Colonic mucosa (tissue), 4 donors: ENCODE data around the gene KRT35. TPM values are rescaled to one million over a fixed set of nuclear protein-coding genes. Genes with fewer than 3 reads are reported as not detected.

ENCODE experiments used
- DNase-seq: peaks from one replicate; pipeline ENCODE4 v3.0.0-alpha.2; 2020
- H3K27ac ChIP-seq: fragments of 200-600 bp; one replicate; pipeline ENCODE4 v1.8.0; 2021
- H3K27me3 ChIP-seq: fragments of 200-600 bp; one replicate; pipeline ENCODE4 v1.8.0; 2021
- H3K36me3 ChIP-seq: fragments of 200-600 bp; one replicate; pipeline ENCODE4 v1.8.0; 2021
- H3K4me1 ChIP-seq: fragments of 200-600 bp; one replicate; pipeline ENCODE4 v1.8.0; 2021; ENCODE audit warnings: mild to moderate bottlenecking
- H3K4me3 ChIP-seq: fragments of 200-600 bp; one replicate; pipeline ENCODE4 v1.8.0; 2021
- H3K9ac ChIP-seq, 2 donors: one replicate each; pipeline ENCODE4 v1.7.0; 2013; ENCODE audit warnings: control low read depth in 2 of 2, low read depth in 2 of 2, low read length in 2 of 2
- H3K9me3 ChIP-seq: fragments of 200-600 bp; one replicate; pipeline ENCODE4 v1.8.0; 2021
- CTCF ChIP-seq: fragments of 200-600 bp; IDR thresholded peaks from one replicate; pipeline ENCODE4 v1.8.0; 2022; ENCODE audit warnings: antibody characterized with exemption, mild to moderate bottlenecking
- intact Hi-C: fragments of 100-400 bp; cut with DNase I; formaldehyde crosslinking; loops from one replicate; pipeline ENCODE4 v1.14.1; 2022
- total RNA-seq, 2 donors: library from RNA; stranded (reverse); fragmentation: NEBNext Ultra II Directional in 1 of 2; extraction: Animal tissue kit (Norgen Biotek cat#: 25700) in 1 of 2; gene quantifications; one replicate each; pipeline ENCODE4 v1.2.1, GENCODE V29; 2021
- donor health status: healthy.
- donor health status: DM: no; HTN: no; CAD: no.
- donor health status: DM: no; HTN: no; CAD: no.

The KRT35 gene
- total RNA-seq, 2 donors from 2014 or later, result not detected

- intact Hi-C loops, result no loop called here
- TF ChIP-seq CTCF, result no peak
- no peaks in the 10 kb centered on the region for H3K27me3 ChIP-seq
- H3K4me1 ChIP-seq, result peaks cover 5% of the 10 kb centered on the region
- H3K9me3 ChIP-seq, result no peaks in the 10 kb centered on the region
- no peak overlapping the region for H3K27ac ChIP-seq
- H3K36me3 ChIP-seq, result no peaks in the 10 kb centered on the region
- no peak overlapping the region for H3K4me3 ChIP-seq
- no peak overlapping the region for H3K9ac ChIP-seq
- DNase-seq, result no peak
Observed at GRCh38 chr17:41516147-41516829, 35.3 kb upstream of the KRT35 start.

GRCh38 chr17:41513168-41513547 lies 32.2 kb upstream of the KRT35 start:
- Histone ChIP-seq H3K36me3 (no peaks in the 10 kb centered on the region), H3K4me3 (no peak overlapping the region), H3K9me3 (no peaks in the 10 kb centered on the region), H3K27me3 (no peaks in the 10 kb centered on the region), H3K4me1 (no peaks in the 10 kb centered on the region), H3K9ac (no peak overlapping the region), H3K27ac (no peak overlapping the region)
- intact Hi-C loops, result no loop called here
- DNase-seq, result no peak
- no peak for TF ChIP-seq CTCF

- Histone ChIP-seq H3K27me3 (no peaks in the 10 kb centered on the region), H3K9me3 (no peaks in the 10 kb centered on the region), H3K9ac (no peak overlapping the region), H3K4me1 (no peaks in the 10 kb centered on the region), H3K4me3 (no peak overlapping the region), H3K27ac (no peak overlapping the region), H3K36me3 (no peaks in the 10 kb centered on the region)
- no peak for TF ChIP-seq CTCF
- intact Hi-C loops, result no loop called here
- no peak for DNase-seq
Observed at GRCh38 chr17:41512546-41513167, 31.7 kb upstream of the KRT35 start.

- H3K27ac ChIP-seq, result peak overlapping the region; percentile 46
Observed at GRCh38 chr17:41511716-41512115, 30.8 kb upstream of the KRT35 start.

GRCh38 chr17:41511116-41511515 lies 30.2 kb upstream of the KRT35 start:
- no peaks in the 10 kb centered on the region for H3K27me3 ChIP-seq
- DNase-seq, result peak; percentile 86
- peak overlapping the region; percentile 18 to 66 for H3K9ac ChIP-seq
- peak overlapping the region; percentile 46 for H3K27ac ChIP-seq
- intact Hi-C loops, result no loop called here
- no peak overlapping the region for H3K4me3 ChIP-seq
- H3K36me3 ChIP-seq, result no peaks in the 10 kb centered on the region
- no peaks in the 10 kb centered on the region for H3K9me3 ChIP-seq
- no peak for TF ChIP-seq CTCF
- no peaks in the 10 kb centered on the region for H3K4me1 ChIP-seq

More at GRCh38 chr17:41511716-41512115, 30.8 kb upstream of the KRT35 start:
- H3K4me3 ChIP-seq, result no peak overlapping the region
- H3K27me3 ChIP-seq, result no peaks in the 10 kb centered on the region
- no peaks in the 10 kb centered on the region for H3K9me3 ChIP-seq
- no peaks in the 10 kb centered on the region for H3K4me1 ChIP-seq
- H3K36me3 ChIP-seq, result no peaks in the 10 kb centered on the region
- TF ChIP-seq CTCF, result no peak
- DNase-seq, result no peak
- no peak overlapping the region for H3K9ac ChIP-seq
- intact Hi-C loops, result no loop called here
